Prostate gland (tissue), 2 donors: Measurements from ENCODE around the gene WNK4. TPM values are rescaled to one million over a fixed set of nuclear protein-coding genes. Genes with fewer than 3 reads are reported as not detected.

Source experiments
- DNase-seq: peaks from one replicate; pipeline ENCODE4 v3.0.0-alpha.2; 2019; ENCODE audit warnings: low spot score
- H3K27ac ChIP-seq, 2 donors: fragments of 200-600 bp; sonication (generic); 2 replicates each; pipeline ENCODE4 v1.5.1; 2017 to 2019
- H3K27me3 ChIP-seq: fragments of 200-600 bp; sonication (generic); replicated peaks from 2 replicates; pipeline ENCODE4 v1.5.1; 2019; ENCODE audit not compliant: insufficient read depth
- H3K36me3 ChIP-seq, 2 donors: fragments of 200-600 bp; sonication (generic); 1 replicate in 1 of 2; 2 replicates in 1 of 2; pipeline versions ENCODE4 v1.5.1 to v1.8.1; 2017 to 2019
- H3K4me1 ChIP-seq: fragments of 200-600 bp; sonication (generic); replicated peaks from 2 replicates; pipeline ENCODE4 v1.5.1; 2019
- H3K4me3 ChIP-seq, 2 donors: fragments of 200-600 bp; sonication (generic); 2 replicates each; pipeline ENCODE4 v1.5.1; 2017 to 2019
- H3K9me3 ChIP-seq: fragments of 200-600 bp; sonication (generic); 2 replicates; pipeline ENCODE4 v1.5.1; 2017
- POLR2A ChIP-seq: fragments of 450-650 bp; IDR thresholded peaks from one replicate; pipeline ENCODE4 v1.6.1; 2016; ENCODE audit warnings: antibody characterized with exemption, mild to moderate bottlenecking
- POLR2AphosphoS5 ChIP-seq: sonication (generic); formaldehyde crosslinking; IDR thresholded peaks from one replicate; pipeline ENCODE4 v1.6.1; 2017; ENCODE audit warnings: antibody characterized with exemption
- WGBS: methylation state at CpG from one replicate; pipeline ENCODE4 v1.1.5; 2018; 5-methylcytosine and 5-hydroxymethylcytosine counted together
- intact Hi-C: fragments of 100-400 bp; cut with DNase I; formaldehyde crosslinking; loops from one replicate; pipeline ENCODE4 v1.14.2; 2022
- total RNA-seq, 2 donors: library from RNA; depleted of rRNA; stranded (reverse); fragments of >200 nt; gene quantifications; one replicate each; pipeline ENCODE4 v1.1.0, GENCODE V29; 2016
- TF ChIP-seq, protein P1 (sequence below), 4 experiments: fragments of 200-600 bp in 2 of 4; fragments of 450-650 bp in 2 of 4; sonication (generic) in 2 of 4; IDR thresholded peaks; 1 replicate in 3 of 4; 2 replicates in 1 of 4; pipeline ENCODE4 v1.5.1; 2016 to 2019; ENCODE audit warnings: antibody characterized with exemption in 4 of 4, mild to moderate bottlenecking in 2 of 4, moderate library complexity in 2 of 4

The WNK4 gene
- total RNA-seq, 2 donors from 2014 or later, result 24.7 to 28.9 TPM

GRCh38 chr17:42783791-42784138 lies 3.4 kb downstream of the WNK4 start:
- intact Hi-C loops, result no loop called here
- Histone ChIP-seq H3K36me3 (no peaks in the 10 kb centered on the region), H3K27ac (no peak overlapping the region), H3K9me3 (no peaks in the 10 kb centered on the region), H3K27me3 (no peaks in the 10 kb centered on the region), H3K4me3 (no peak overlapping the region), H3K4me1 (no peaks in the 10 kb centered on the region)
- TF ChIP-seq POLR2A (no peak), POLR2AphosphoS5 (no peak)
- TF ChIP-seq, protein P1, sequence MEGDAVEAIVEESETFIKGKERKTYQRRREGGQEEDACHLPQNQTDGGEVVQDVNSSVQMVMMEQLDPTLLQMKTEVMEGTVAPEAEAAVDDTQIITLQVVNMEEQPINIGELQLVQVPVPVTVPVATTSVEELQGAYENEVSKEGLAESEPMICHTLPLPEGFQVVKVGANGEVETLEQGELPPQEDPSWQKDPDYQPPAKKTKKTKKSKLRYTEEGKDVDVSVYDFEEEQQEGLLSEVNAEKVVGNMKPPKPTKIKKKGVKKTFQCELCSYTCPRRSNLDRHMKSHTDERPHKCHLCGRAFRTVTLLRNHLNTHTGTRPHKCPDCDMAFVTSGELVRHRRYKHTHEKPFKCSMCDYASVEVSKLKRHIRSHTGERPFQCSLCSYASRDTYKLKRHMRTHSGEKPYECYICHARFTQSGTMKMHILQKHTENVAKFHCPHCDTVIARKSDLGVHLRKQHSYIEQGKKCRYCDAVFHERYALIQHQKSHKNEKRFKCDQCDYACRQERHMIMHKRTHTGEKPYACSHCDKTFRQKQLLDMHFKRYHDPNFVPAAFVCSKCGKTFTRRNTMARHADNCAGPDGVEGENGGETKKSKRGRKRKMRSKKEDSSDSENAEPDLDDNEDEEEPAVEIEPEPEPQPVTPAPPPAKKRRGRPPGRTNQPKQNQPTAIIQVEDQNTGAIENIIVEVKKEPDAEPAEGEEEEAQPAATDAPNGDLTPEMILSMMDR (IDR thresholded peaks at IDR 0.05), result no peak
- DNase-seq, result no peak
- WGBS, result 32% methylated on average over 22 of the region's 22 CpGs

- no peaks in the 10 kb centered on the region for H3K36me3 ChIP-seq
- H3K27me3 ChIP-seq, result no peaks in the 10 kb centered on the region
- no peaks in the 10 kb centered on the region for H3K4me1 ChIP-seq
- no peak for TF ChIP-seq POLR2A
- TF ChIP-seq POLR2AphosphoS5, result no peak
- TF ChIP-seq, protein P1 (IDR thresholded peaks at IDR 0.05), result no peak
- no peak overlapping the region for H3K27ac ChIP-seq
- H3K9me3 ChIP-seq, result no peaks in the 10 kb centered on the region
- intact Hi-C loops, result no loop called here
- DNase-seq, result no peak
- WGBS, result 50% methylated on average over 25 of the region's 25 CpGs
- H3K4me3 ChIP-seq, result no peak overlapping the region
These were observed 4.0 kb downstream of the WNK4 start for GRCh38 chr17:42784409-42784808.

- Histone ChIP-seq H3K4me3 (no peak overlapping the region), H3K27ac (no peak overlapping the region), H3K36me3 (no peaks in the 10 kb centered on the region), H3K9me3 (no peaks in the 10 kb centered on the region), H3K4me1 (no peaks in the 10 kb centered on the region), H3K27me3 (no peaks in the 10 kb centered on the region)
- intact Hi-C loops, result no loop called here
- TF ChIP-seq, protein P1 (IDR thresholded peaks at IDR 0.05), result no peak
- TF ChIP-seq POLR2A, result no peak
- no peak for TF ChIP-seq POLR2AphosphoS5
- DNase-seq, result no peak
- WGBS, result 27% methylated on average over 52 of the region's 52 CpGs
These were observed 4.6 kb downstream of the WNK4 start for GRCh38 chr17:42784811-42785592.

DNA sequence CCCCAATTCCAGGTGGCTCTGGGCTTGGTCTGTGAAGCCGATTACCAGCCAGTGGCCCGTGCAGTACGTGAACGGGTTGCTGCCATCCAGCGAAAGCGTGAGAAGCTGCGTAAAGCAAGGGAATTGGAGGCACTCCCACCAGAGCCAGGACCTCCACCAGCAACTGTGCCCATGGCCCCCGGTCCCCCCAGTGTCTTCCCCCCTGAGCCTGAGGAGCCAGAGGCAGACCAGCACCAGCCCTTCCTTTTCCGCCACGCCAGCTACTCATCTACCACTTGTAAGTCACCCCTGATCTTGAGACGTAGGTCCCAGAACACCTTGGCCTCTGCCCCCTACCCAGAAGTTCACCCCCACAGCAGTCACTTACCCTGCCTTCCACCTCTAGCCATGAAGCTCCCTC lies 6.9 kb downstream of the WNK4 start:
- H3K9me3 ChIP-seq, result no peaks in the 10 kb centered on the region
- H3K27ac ChIP-seq, result no peak overlapping the region
- H3K4me3 ChIP-seq, result no peak overlapping the region
- intact Hi-C loops, result no loop called here
- H3K36me3 ChIP-seq, result no peaks in the 10 kb centered on the region
- no peaks in the 10 kb centered on the region for H3K27me3 ChIP-seq
- no peaks in the 10 kb centered on the region for H3K4me1 ChIP-seq
- no peak for DNase-seq
- TF ChIP-seq, protein P1 (IDR thresholded peaks at IDR 0.05), result no peak
- TF ChIP-seq POLR2A (no peak), POLR2AphosphoS5 (no peak)
- 84% methylated on average over 11 of the region's 11 CpGs for WGBS

DNA sequence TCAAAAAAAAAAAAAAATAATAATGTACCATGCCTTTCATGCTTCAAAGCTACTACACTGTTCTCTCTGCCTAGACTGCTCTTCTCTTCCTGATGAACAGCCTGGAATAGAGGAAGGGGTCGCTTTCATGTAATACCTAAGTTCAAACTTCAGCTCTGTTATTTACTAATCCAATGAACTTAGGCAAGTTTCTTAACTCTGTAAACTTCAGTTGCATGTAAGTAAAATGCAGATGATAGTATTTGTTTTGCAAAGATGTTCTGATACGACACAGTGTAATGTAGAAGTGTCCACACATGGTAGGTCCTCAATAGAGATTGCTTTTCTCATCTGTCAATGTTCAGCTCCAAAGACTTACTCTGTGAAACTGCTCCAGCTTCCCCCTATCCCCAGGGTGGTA lies 11.5 kb downstream of the WNK4 start:
- Histone ChIP-seq H3K27ac (no peak overlapping the region), H3K36me3 (no peaks in the 10 kb centered on the region), H3K4me3 (no peak overlapping the region), H3K9me3 (no peaks in the 10 kb centered on the region), H3K27me3 (no peaks in the 10 kb centered on the region), H3K4me1 (no peaks in the 10 kb centered on the region)
- DNase-seq, result no peak
- intact Hi-C loops, result no loop called here
- TF ChIP-seq, protein P1 (IDR thresholded peaks at IDR 0.05), result no peak
- no peak for TF ChIP-seq POLR2A
- TF ChIP-seq POLR2AphosphoS5, result no peak
- WGBS, result 62% methylated on average over 2 of the region's 2 CpGs
